Panc1 (cell line): ENCODE results near the gene PAOX.

ENCODE experiments used
- POLR2AphosphoS5 ChIP-seq: IDR thresholded peaks from 2 replicates; pipeline ENCODE4 v1.6.1; 2012; ENCODE audit warnings: mild to moderate bottlenecking, low read depth, low read length, moderate library complexity
- TF ChIP-seq, protein P1 (sequence below): fragments of 450-650 bp; IDR thresholded peaks from 2 replicates; pipeline ENCODE4 v1.5.1; 2017; ENCODE audit warnings: mild to moderate bottlenecking

DNA sequence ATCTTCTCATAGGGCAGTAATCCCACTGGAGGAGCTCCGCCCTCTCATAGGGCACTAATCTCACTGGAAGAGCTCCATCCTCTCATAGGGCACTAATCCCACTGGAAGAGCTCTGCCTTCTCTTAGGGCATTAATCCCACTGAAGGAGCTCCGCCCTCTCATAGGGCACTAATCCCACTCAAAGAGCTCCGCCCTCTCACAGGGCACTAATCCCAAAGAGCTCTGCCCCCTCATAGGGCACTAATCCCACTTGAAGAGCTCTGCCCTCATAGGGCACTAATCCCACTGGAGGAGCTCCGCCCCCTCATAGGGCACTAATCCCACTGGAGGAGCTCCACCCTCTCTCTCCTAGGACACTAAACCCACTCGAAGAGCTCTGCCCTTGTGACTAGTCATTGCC lies 17.8 kb upstream of the PAOX start:
- TF ChIP-seq, protein P1, sequence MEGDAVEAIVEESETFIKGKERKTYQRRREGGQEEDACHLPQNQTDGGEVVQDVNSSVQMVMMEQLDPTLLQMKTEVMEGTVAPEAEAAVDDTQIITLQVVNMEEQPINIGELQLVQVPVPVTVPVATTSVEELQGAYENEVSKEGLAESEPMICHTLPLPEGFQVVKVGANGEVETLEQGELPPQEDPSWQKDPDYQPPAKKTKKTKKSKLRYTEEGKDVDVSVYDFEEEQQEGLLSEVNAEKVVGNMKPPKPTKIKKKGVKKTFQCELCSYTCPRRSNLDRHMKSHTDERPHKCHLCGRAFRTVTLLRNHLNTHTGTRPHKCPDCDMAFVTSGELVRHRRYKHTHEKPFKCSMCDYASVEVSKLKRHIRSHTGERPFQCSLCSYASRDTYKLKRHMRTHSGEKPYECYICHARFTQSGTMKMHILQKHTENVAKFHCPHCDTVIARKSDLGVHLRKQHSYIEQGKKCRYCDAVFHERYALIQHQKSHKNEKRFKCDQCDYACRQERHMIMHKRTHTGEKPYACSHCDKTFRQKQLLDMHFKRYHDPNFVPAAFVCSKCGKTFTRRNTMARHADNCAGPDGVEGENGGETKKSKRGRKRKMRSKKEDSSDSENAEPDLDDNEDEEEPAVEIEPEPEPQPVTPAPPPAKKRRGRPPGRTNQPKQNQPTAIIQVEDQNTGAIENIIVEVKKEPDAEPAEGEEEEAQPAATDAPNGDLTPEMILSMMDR: no peak
- no peak for TF ChIP-seq POLR2AphosphoS5
